Stomach (tissue), 9 donors: ENCODE data around the gene ITPR2. TPM values are rescaled to one million over a fixed set of nuclear protein-coding genes. Genes with fewer than 3 reads are reported as not detected.

Source experiments
- DNase-seq, 2 donors: peaks; one replicate each; pipeline versions ENCODE4 v3.0.0 to v3.0.0-alpha.2; 2013 to 2019
- H3K27ac ChIP-seq, 5 donors: fragments of 200-600 bp in 4 of 5; sonication (generic) in 4 of 5; one replicate each; pipeline ENCODE4 v1.5.1; 2013 to 2019; ENCODE audit warnings: mild to moderate bottlenecking in 1 of 5, moderate library complexity in 1 of 5
- H3K27me3 ChIP-seq, 3 donors: fragments of 200-600 bp; sonication (generic); one replicate each; pipeline ENCODE4 v1.5.1; 2017 to 2019; ENCODE audit warnings: mixed run types in 1 of 3
- H3K36me3 ChIP-seq, 4 donors: fragments of 200-600 bp; sonication (generic); 1 replicate in 3 of 4; 2 replicates in 1 of 4; pipeline ENCODE4 v1.5.1; 2016 to 2019
- H3K4me1 ChIP-seq, 4 donors: fragments of 200-600 bp; sonication (generic); one replicate each; pipeline ENCODE4 v1.5.1; 2016 to 2019
- H3K4me3 ChIP-seq, 4 donors: fragments of 200-600 bp; sonication (generic) in 3 of 4; one replicate each; pipeline ENCODE4 v1.5.1; 2016 to 2019; ENCODE audit warnings: mild to moderate bottlenecking in 1 of 4
- H3K9me3 ChIP-seq, 4 donors: fragments of 200-600 bp; sonication (generic); one replicate each; pipeline ENCODE4 v1.5.1; 2016 to 2019
- CTCF ChIP-seq, 7 experiments: fragments of 450-650 bp in 4 of 7; fragments of 200-600 bp in 3 of 7; sonication (generic) in 3 of 7; IDR thresholded peaks; one replicate each; pipeline ENCODE4 v1.5.1; 2016 to 2019; ENCODE audit warnings: antibody characterized with exemption in 7 of 7, control low read depth in 2 of 7, mild to moderate bottlenecking in 1 of 7
- EP300 ChIP-seq: sonication (generic); formaldehyde crosslinking; IDR thresholded peaks from one replicate; pipeline ENCODE4 v1.6.1; 2017; ENCODE audit warnings: antibody characterized with exemption
- POLR2A ChIP-seq, 4 donors: fragments of 450-650 bp; IDR thresholded peaks; one replicate each; pipeline ENCODE4 v1.6.1; 2016; ENCODE audit warnings: antibody characterized with exemption in 4 of 4, control low read depth in 2 of 4, mild to moderate bottlenecking in 1 of 4, moderate library complexity in 1 of 4
- POLR2AphosphoS5 ChIP-seq, 3 donors: sonication (generic); formaldehyde crosslinking; IDR thresholded peaks; one replicate each; pipeline ENCODE4 v1.6.1; 2016; ENCODE audit warnings: antibody characterized with exemption in 3 of 3
- WGBS, 5 donors: extraction: QIAGEN DNeasy Blood & Tissue Kit in 3 of 5; methylation state at CpG; one replicate each; pipeline versions ENCODE4 v1.1.5 to v1.1.7; 2013 to 2018; 5-methylcytosine and 5-hydroxymethylcytosine counted together
- intact Hi-C: fragments of 100-400 bp; cut with DNase I; formaldehyde crosslinking; loops from one replicate; pipeline ENCODE4 v1.15.1; 2023; ENCODE audit warnings: low total_unique reads
- polyA plus RNA-seq, 3 donors: library from polyadenylated mRNA; stranded (reverse); fragments of 200-250 nt; gene quantifications; one replicate each; pipeline ENCODE4 v1.2.3, GENCODE V29; 2013
- total RNA-seq, 5 donors: library from RNA; depleted of rRNA; stranded (reverse); fragments of >200 nt; gene quantifications; one replicate each; pipeline versions ENCODE4 v1.1.0 to v1.2.3, GENCODE V29; 2014 to 2016
- donor health status: healthy with polysubstance abuse.
- donor health status: Bipolar disorder and iron deficiency.
- donor health status: healthy.

The ITPR2 gene
- total and polyA plus RNA-seq, 8 donors, result 1.4 to 172 (median 23.4) TPM

DNA sequence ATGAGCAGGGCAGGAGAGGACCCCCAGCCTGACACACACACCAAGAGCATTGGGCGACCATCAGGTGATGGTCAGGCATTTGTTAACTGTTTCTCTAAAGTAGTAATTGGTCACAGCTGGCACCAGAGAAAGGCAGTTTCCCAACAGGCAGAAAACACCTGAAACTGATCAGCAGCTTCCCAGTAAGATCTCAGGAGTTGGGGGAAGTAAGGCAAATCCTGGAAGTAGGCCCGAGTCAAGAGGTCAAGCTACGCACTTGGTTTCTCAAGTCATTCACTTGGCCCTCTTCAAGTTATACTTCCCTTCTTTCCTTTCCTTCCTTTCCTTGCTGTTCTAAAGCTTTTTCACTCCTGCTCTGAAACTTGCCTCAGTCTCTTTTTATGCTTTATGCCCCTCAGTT is 501.9 kb downstream of the ITPR2 start:
- H3K9me3 ChIP-seq, result peaks cover 0 to 11% (median 0%) of the 10 kb centered on the region in 4 donors
- intact Hi-C loops, result no loop called here
- 70 to 95% (median 93%) methylated on average over 3 of the region's 3 CpGs for WGBS, 5 donors
- H3K36me3 ChIP-seq, result peaks cover 0 to 5% (median 4%) of the 10 kb centered on the region in 4 donors
- H3K27ac ChIP-seq, result no peak overlapping the region
- no peak overlapping the region for H3K4me3 ChIP-seq
- no peaks in the 10 kb centered on the region for H3K4me1 ChIP-seq
- H3K27me3 ChIP-seq, result no peaks in the 10 kb centered on the region
- DNase-seq, result no peak
- no peak for TF ChIP-seq POLR2AphosphoS5 (IDR thresholded peaks at IDR 0.05)
- TF ChIP-seq EP300, result no peak
- TF ChIP-seq CTCF (IDR thresholded peaks at IDR 0.05), result no peak
- no peak for TF ChIP-seq POLR2A (IDR thresholded peaks at IDR 0.05)

GRCh38 chr12:26327975-26328644 is 504.9 kb downstream of the ITPR2 start:
- Histone ChIP-seq H3K4me1 (no peaks in the 10 kb centered on the region), H3K9me3 (no peaks in the 10 kb centered on the region), H3K36me3 (no peaks in the 10 kb centered on the region), H3K4me3 (no peak overlapping the region), H3K27me3 (no peaks in the 10 kb centered on the region), H3K27ac (no peak overlapping the region)
- TF ChIP-seq CTCF (IDR thresholded peaks at IDR 0.05) (no peak), POLR2AphosphoS5 (IDR thresholded peaks at IDR 0.05) (no peak), POLR2A (IDR thresholded peaks at IDR 0.05) (no peak), EP300 (no peak)
- intact Hi-C loops, result no loop called here
- no peak for DNase-seq
- 59 to 72% (median 66%) methylated on average over 4 of the region's 4 CpGs for WGBS, 5 donors

DNA sequence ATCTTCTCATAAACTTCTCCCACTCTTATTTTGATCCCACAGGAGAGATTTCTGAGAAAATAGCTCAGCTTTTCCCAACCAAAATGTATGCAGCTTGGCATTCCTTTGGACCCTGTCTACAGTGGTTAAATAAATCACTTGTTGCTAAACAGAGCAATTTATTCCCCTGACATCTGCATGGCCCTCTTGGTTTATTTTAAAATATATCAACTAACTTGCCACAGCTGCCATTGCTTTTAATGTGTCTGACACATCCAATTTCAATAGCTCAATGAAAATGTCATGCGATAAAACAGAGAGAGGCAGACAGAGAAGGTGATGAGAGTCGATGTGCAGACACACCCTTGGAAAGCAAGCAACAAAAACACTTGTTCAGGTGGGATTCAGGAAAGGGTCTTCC is 509.3 kb downstream of the ITPR2 start:
- H3K4me3 ChIP-seq, result no peak overlapping the region
- no peak overlapping the region for H3K27ac ChIP-seq
- TF ChIP-seq EP300, result no peak
- TF ChIP-seq POLR2A (IDR thresholded peaks at IDR 0.05), result no peak
- TF ChIP-seq POLR2AphosphoS5 (IDR thresholded peaks at IDR 0.05), result no peak
- no peak for TF ChIP-seq CTCF (IDR thresholded peaks at IDR 0.05)
- no peaks in the 10 kb centered on the region for H3K4me1 ChIP-seq
- H3K9me3 ChIP-seq, result no peaks in the 10 kb centered on the region
- 89 to 96% (median 92%) methylated on average over 2 of the region's 2 CpGs for WGBS, 5 donors
- H3K36me3 ChIP-seq, result no peaks in the 10 kb centered on the region
- no peak for DNase-seq
- no peaks in the 10 kb centered on the region for H3K27me3 ChIP-seq
- intact Hi-C loops, result no loop called here

- H3K9me3 ChIP-seq, result peaks cover 0 to 9% (median under 1%) of the 10 kb centered on the region in 4 donors
- H3K4me3 ChIP-seq, result no peak overlapping the region
- DNase-seq, result peak in 1 of 2 donors; percentile 67
- H3K36me3 ChIP-seq, result no peaks in the 10 kb centered on the region
- intact Hi-C loops, result no loop called here
- TF ChIP-seq EP300 (no peak), POLR2A (IDR thresholded peaks at IDR 0.05) (no peak), POLR2AphosphoS5 (IDR thresholded peaks at IDR 0.05) (no peak), CTCF (IDR thresholded peaks at IDR 0.05) (no peak)
- no peak overlapping the region for H3K27ac ChIP-seq
- H3K27me3 ChIP-seq, result no peaks in the 10 kb centered on the region
- H3K4me1 ChIP-seq, result no peaks in the 10 kb centered on the region
- 47 to 72% (median 59%) methylated on average over 5 of the region's 5 CpGs for WGBS, 5 donors
Measured at GRCh38 chr12:26319511-26319910, 513.5 kb downstream of the ITPR2 start.
